Astrocyte (in vitro differentiated cells and primary cell): ENCODE measurements around the gene LDLRAD4. TPM values are rescaled to one million over a fixed set of nuclear protein-coding genes. Genes with fewer than 3 reads are reported as not detected.

Experiments
- DNase-seq: peaks from one replicate; pipeline ENCODE4 v3.0.0-alpha.2; 2010; ENCODE audit warnings: low read depth
- FAIRE-seq: peaks from 2 replicates; lab custom pipeline; 2011; peaks lifted over from hg19 to GRCh38; lab: Jason Lieb, UNC
- H2AFZ ChIP-seq: 2 replicates; pipeline ENCODE4 v1.6.0; 2012; ENCODE audit warnings: low read depth, low read length, inconsistent platforms
- H3K27ac ChIP-seq: 2 replicates; pipeline ENCODE4 v1.5.1; 2011; ENCODE audit warnings: low read depth, low read length, inconsistent platforms
- H3K27me3 ChIP-seq: 2 replicates; pipeline ENCODE4 v1.6.0; 2011; ENCODE audit warnings: low read length, inconsistent platforms; ENCODE audit not compliant: insufficient read depth
- H3K36me3 ChIP-seq: 2 replicates; pipeline ENCODE4 v1.5.1; 2011; ENCODE audit warnings: low read length, inconsistent platforms; ENCODE audit not compliant: insufficient read depth
- H3K4me1 ChIP-seq: 2 replicates; pipeline ENCODE4 v1.5.1; 2011; ENCODE audit warnings: low read length, inconsistent platforms; ENCODE audit not compliant: insufficient read depth
- H3K4me2 ChIP-seq: 2 replicates; pipeline ENCODE4 v1.6.0; 2012; ENCODE audit warnings: low read length, inconsistent platforms
- H3K4me3 ChIP-seq: 2 replicates; pipeline ENCODE4 v1.5.1; 2011; ENCODE audit warnings: low read depth, mild to moderate bottlenecking, low read length, inconsistent platforms; ENCODE audit not compliant: insufficient read depth
- H3K79me2 ChIP-seq: 2 replicates; pipeline ENCODE4 v1.6.0; 2012; ENCODE audit warnings: mild to moderate bottlenecking, low read length, inconsistent platforms; ENCODE audit not compliant: insufficient read depth
- H3K9ac ChIP-seq: 2 replicates; pipeline ENCODE4 v1.6.0; 2012; ENCODE audit warnings: mild to moderate bottlenecking, low read length, inconsistent platforms
- H3K9me3 ChIP-seq: 2 replicates; pipeline ENCODE4 v1.5.1; 2012; ENCODE audit warnings: low read depth, mild to moderate bottlenecking, low read length, inconsistent platforms; ENCODE audit not compliant: insufficient read depth
- H4K20me1 ChIP-seq: 2 replicates; pipeline ENCODE4 v1.6.0; 2012; ENCODE audit warnings: low read length, inconsistent platforms; ENCODE audit not compliant: insufficient read depth
- H3K27ac Mint-ChIP-seq: one replicate; pipeline ENCODE4 v1.8.0; 2021; ENCODE audit warnings: mild to moderate bottlenecking, mixed read lengths; ENCODE audit not compliant: unreplicated experiment
- H3K27me3 Mint-ChIP-seq: one replicate; pipeline ENCODE4 v1.8.0; 2021; ENCODE audit warnings: low read depth, mixed read lengths; ENCODE audit not compliant: unreplicated experiment
- H3K36me3 Mint-ChIP-seq: one replicate; pipeline ENCODE4 v1.8.0; 2021; ENCODE audit warnings: low read depth, mixed read lengths; ENCODE audit not compliant: unreplicated experiment
- H3K4me1 Mint-ChIP-seq: one replicate; pipeline ENCODE4 v1.8.0; 2021; ENCODE audit warnings: low read depth, mixed read lengths; ENCODE audit not compliant: unreplicated experiment
- H3K4me3 Mint-ChIP-seq: one replicate; pipeline ENCODE4 v1.8.0; 2021; ENCODE audit warnings: mild to moderate bottlenecking, moderate library complexity, mixed read lengths; ENCODE audit not compliant: unreplicated experiment
- H3K9me3 Mint-ChIP-seq: one replicate; pipeline ENCODE4 v1.8.0; 2021; ENCODE audit warnings: mild to moderate bottlenecking, mixed read lengths; ENCODE audit not compliant: unreplicated experiment
- EZH2 ChIP-seq: IDR thresholded peaks from 2 replicates; pipeline ENCODE4 v1.6.1; 2012; ENCODE audit warnings: mild to moderate bottlenecking, low read length, inconsistent platforms; ENCODE audit not compliant: insufficient read depth
- total RNA-seq: library from RNA; stranded (reverse); gene quantifications from 2 replicates; pipeline ENCODE4 v1.2.1, GENCODE V29; 2021
- TF ChIP-seq, protein P1 (sequence below): IDR thresholded peaks from 2 replicates; pipeline ENCODE4 v1.5.1; 2011; ENCODE audit warnings: low read depth, mild to moderate bottlenecking, inconsistent platforms, low read length, moderate library complexity; ENCODE audit not compliant: insufficient read depth

LDLRAD4 gene
- total RNA-seq, 1 donor from 2014 or later = 26.0 TPM

DNA sequence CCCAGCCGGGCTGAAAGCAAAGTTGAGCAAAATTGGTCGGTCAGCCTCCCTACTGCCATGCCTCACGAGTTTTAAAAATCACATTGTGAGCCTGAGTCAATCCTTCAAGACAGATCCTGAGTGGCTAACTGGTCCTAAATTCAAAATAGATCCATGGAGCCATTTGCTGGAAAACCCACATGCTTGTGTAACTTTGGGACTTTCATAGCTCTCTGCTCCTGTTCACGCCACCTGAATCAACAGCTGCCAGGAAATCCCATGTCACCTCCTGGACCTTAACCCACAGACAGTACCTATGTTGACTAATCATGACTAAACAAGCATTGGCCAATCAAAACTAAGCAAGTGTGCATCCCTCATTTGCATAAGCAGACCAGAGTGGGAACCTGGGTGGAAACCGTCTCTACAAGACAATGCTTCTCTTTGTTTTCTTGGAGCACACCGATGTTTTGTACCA, 42.8 kb upstream of the LDLRAD4 start:
- peaks cover 2% of the 10 kb centered on the region for H3K4me1 Mint-ChIP-seq
- Histone ChIP-seq H3K4me1 (no peaks in the 10 kb centered on the region), H3K36me3 (no peaks in the 10 kb centered on the region), H3K79me2 (no peaks in the 10 kb centered on the region), H2AFZ (no peak overlapping the region), H3K4me3 (no peak overlapping the region), H3K27me3 (peaks cover 5% of the 10 kb centered on the region), H3K9ac (no peak overlapping the region), H3K27ac (no peak overlapping the region), H3K9me3 (peaks cover 3% of the 10 kb centered on the region), H3K4me2 (no peak overlapping the region), H4K20me1 (no peaks in the 10 kb centered on the region)
- DNase-seq = no peak
- FAIRE-seq = no peak
- TF ChIP-seq, protein P1, sequence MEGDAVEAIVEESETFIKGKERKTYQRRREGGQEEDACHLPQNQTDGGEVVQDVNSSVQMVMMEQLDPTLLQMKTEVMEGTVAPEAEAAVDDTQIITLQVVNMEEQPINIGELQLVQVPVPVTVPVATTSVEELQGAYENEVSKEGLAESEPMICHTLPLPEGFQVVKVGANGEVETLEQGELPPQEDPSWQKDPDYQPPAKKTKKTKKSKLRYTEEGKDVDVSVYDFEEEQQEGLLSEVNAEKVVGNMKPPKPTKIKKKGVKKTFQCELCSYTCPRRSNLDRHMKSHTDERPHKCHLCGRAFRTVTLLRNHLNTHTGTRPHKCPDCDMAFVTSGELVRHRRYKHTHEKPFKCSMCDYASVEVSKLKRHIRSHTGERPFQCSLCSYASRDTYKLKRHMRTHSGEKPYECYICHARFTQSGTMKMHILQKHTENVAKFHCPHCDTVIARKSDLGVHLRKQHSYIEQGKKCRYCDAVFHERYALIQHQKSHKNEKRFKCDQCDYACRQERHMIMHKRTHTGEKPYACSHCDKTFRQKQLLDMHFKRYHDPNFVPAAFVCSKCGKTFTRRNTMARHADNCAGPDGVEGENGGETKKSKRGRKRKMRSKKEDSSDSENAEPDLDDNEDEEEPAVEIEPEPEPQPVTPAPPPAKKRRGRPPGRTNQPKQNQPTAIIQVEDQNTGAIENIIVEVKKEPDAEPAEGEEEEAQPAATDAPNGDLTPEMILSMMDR = no peak
- TF ChIP-seq EZH2 = no peak
- peaks cover 2% of the 10 kb centered on the region for H3K27me3 Mint-ChIP-seq
- H3K4me3 Mint-ChIP-seq = no peak overlapping the region
- H3K9me3 Mint-ChIP-seq = peaks cover 5% of the 10 kb centered on the region
- H3K36me3 Mint-ChIP-seq = no peaks in the 10 kb centered on the region
- no peak overlapping the region for H3K27ac Mint-ChIP-seq

DNA sequence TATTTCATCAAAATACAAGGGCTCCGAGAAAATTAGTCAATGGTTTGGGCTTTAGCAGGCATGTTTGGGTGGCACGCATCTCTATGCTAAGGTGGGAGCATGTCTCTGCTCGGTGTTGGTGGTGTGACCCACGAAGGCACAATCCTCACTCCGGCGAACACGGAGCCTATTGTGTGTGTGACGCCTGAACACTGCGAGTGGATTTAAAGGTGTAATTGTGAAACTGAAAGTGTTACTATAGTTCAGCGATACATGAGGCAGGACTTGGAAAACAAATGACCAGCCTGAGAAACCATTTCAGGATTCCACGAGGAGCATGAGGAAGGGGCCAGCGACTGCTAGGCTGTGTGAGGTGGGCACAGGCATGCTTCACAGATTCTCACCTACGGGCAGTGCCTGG, 41.7 kb upstream of the LDLRAD4 start:
- no peaks in the 10 kb centered on the region for H3K4me1 ChIP-seq
- TF ChIP-seq EZH2 = no peak
- TF ChIP-seq, protein P1 = no peak
- H3K9me3 ChIP-seq = peaks cover 3% of the 10 kb centered on the region
- H3K4me2 ChIP-seq = no peak overlapping the region
- DNase-seq (no peak), FAIRE-seq (no peak)
- Mint-ChIP-seq H3K36me3 (no peaks in the 10 kb centered on the region), H3K27ac (no peak overlapping the region), H3K9me3 (peaks cover 2% of the 10 kb centered on the region), H3K27me3 (peaks cover 8% of the 10 kb centered on the region), H3K4me3 (no peak overlapping the region), H3K4me1 (peaks cover 2% of the 10 kb centered on the region)
- H3K27me3 ChIP-seq = peaks cover 15% of the 10 kb centered on the region
- no peak overlapping the region for H3K9ac ChIP-seq
- no peak overlapping the region for H3K4me3 ChIP-seq
- H2AFZ ChIP-seq = no peak overlapping the region
- H3K27ac ChIP-seq = no peak overlapping the region
- H3K79me2 ChIP-seq = no peaks in the 10 kb centered on the region
- no peaks in the 10 kb centered on the region for H4K20me1 ChIP-seq
- H3K36me3 ChIP-seq = no peaks in the 10 kb centered on the region

DNA sequence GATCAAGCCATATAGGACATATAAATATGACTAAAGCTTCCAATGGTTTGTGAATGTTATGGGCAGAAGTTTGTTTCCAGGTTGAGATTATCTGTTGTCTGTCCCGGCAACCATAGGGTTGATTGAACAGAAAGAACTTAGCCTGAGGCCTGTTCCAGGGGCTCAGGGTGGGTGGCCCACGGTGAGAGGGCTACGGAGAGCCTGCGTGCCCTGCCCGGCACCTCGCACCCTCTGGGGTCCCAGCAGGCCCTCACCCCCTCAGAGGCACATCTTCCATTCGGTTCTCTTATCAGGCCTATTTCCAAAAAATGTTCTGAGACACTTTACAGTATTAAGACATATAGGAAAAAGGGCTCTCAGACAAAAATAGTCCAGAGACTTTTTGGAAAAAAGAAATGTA, 40.4 kb upstream of the LDLRAD4 start:
- FAIRE-seq (no peak), DNase-seq (no peak)
- Histone ChIP-seq H3K27ac (no peak overlapping the region), H3K4me3 (no peak overlapping the region), H3K4me2 (no peak overlapping the region), H4K20me1 (no peaks in the 10 kb centered on the region), H3K9ac (no peak overlapping the region), H3K9me3 (peaks cover 3% of the 10 kb centered on the region), H3K79me2 (no peaks in the 10 kb centered on the region), H3K27me3 (peaks cover 17% of the 10 kb centered on the region), H3K36me3 (no peaks in the 10 kb centered on the region), H2AFZ (no peak overlapping the region), H3K4me1 (no peaks in the 10 kb centered on the region)
- Mint-ChIP-seq H3K27me3 (peaks cover 14% of the 10 kb centered on the region), H3K4me1 (peaks cover 2% of the 10 kb centered on the region), H3K36me3 (no peaks in the 10 kb centered on the region), H3K4me3 (no peak overlapping the region), H3K27ac (no peak overlapping the region), H3K9me3 (peaks cover 2% of the 10 kb centered on the region)
- TF ChIP-seq EZH2 = no peak
- TF ChIP-seq, protein P1 = no peak
